GM12864 (cell line): ENCODE data around the gene CDK19.

Experiments used
- DNase-seq: peaks from one replicate; pipeline ENCODE4 v3.0.0-alpha.2; 2011; ENCODE audit warnings: low read depth
- H3K4me3 ChIP-seq: 2 replicates; pipeline ENCODE4 v1.5.1; 2011; ENCODE audit warnings: mild to moderate bottlenecking, low read depth, low read length, control low read depth
- CTCF ChIP-seq: IDR thresholded peaks from 2 replicates; pipeline ENCODE4 v1.5.1; 2011; ENCODE audit warnings: low read depth, mild to moderate bottlenecking, moderate library complexity, low read length, control low read depth, inconsistent platforms; ENCODE audit errors: missing control alignments

Gene CDK19

GRCh38 chr6:110646951-110647910 lies 168.0 kb downstream of the CDK19 start:
- DNase-seq, result no peak
- no peak overlapping the region for H3K4me3 ChIP-seq
- TF ChIP-seq CTCF, result peak; percentile 51

GRCh38 chr6:110646419-110646698 lies 168.9 kb downstream of the CDK19 start:
- no peak for TF ChIP-seq CTCF
- H3K4me3 ChIP-seq, result no peak overlapping the region
- no peak for DNase-seq

- DNase-seq, result no peak
- H3K4me3 ChIP-seq, result no peak overlapping the region
- TF ChIP-seq CTCF, result no peak
Observed at GRCh38 chr6:110645685-110646418, 169.4 kb downstream of the CDK19 start.

GRCh38 chr6:110643175-110643574 lies 172.1 kb downstream of the CDK19 start:
- no peak for DNase-seq
- H3K4me3 ChIP-seq, result no peak overlapping the region
- no peak for TF ChIP-seq CTCF

- no peak for DNase-seq
- no peak for TF ChIP-seq CTCF
- H3K4me3 ChIP-seq, result no peak overlapping the region
Observed at GRCh38 chr6:110642711-110643110, 172.6 kb downstream of the CDK19 start.

GRCh38 chr6:110636781-110637180 lies 178.5 kb downstream of the CDK19 start:
- no peak for DNase-seq
- no peak for TF ChIP-seq CTCF
- H3K4me3 ChIP-seq, result no peak overlapping the region

GRCh38 chr6:110635096-110635495 lies 180.2 kb downstream of the CDK19 start:
- TF ChIP-seq CTCF, result no peak
- DNase-seq, result no peak

More at GRCh38 chr6:110635096-110635495, 180.2 kb downstream of the CDK19 start:
- H3K4me3 ChIP-seq, result no peak overlapping the region
